ENCODE results near the gene PTDSS2. TPM values are rescaled to one million over a fixed set of nuclear protein-coding genes. Genes with fewer than 3 reads are reported as not detected.

PTDSS2 gene
- total RNA-seq, 4 donors from 2014 or later: 33.0 to 45.2 (median 39.0) TPM

DNA sequence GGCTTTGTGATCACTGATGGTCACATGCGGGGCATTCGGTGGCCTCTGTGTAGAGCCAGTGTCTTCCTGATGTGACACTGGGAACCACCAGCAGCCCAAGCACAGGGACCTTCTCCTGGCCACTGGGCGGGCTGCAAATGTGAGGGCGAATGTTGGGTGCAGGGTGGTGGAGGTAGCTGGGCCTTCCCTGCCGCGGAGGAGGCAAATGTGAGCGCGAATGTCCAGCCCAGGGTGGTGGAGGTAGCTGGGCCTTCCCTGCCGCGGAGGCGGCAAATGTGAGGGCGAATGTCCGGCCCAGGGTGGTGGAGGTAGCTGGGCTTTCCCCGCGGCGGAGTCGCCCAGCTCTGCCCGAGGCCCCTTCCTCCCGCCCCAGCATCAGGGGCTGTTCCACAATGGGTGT, 23.3 kb downstream of the PTDSS2 start:
- DNase-seq (ENCODE audit: low spot score) (no peak), ATAC-seq (ENCODE audit: low FRiP score) (no peak)
- TF ChIP-seq, protein P1, sequence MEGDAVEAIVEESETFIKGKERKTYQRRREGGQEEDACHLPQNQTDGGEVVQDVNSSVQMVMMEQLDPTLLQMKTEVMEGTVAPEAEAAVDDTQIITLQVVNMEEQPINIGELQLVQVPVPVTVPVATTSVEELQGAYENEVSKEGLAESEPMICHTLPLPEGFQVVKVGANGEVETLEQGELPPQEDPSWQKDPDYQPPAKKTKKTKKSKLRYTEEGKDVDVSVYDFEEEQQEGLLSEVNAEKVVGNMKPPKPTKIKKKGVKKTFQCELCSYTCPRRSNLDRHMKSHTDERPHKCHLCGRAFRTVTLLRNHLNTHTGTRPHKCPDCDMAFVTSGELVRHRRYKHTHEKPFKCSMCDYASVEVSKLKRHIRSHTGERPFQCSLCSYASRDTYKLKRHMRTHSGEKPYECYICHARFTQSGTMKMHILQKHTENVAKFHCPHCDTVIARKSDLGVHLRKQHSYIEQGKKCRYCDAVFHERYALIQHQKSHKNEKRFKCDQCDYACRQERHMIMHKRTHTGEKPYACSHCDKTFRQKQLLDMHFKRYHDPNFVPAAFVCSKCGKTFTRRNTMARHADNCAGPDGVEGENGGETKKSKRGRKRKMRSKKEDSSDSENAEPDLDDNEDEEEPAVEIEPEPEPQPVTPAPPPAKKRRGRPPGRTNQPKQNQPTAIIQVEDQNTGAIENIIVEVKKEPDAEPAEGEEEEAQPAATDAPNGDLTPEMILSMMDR (IDR thresholded peaks at IDR 0.05): no peak

DNA sequence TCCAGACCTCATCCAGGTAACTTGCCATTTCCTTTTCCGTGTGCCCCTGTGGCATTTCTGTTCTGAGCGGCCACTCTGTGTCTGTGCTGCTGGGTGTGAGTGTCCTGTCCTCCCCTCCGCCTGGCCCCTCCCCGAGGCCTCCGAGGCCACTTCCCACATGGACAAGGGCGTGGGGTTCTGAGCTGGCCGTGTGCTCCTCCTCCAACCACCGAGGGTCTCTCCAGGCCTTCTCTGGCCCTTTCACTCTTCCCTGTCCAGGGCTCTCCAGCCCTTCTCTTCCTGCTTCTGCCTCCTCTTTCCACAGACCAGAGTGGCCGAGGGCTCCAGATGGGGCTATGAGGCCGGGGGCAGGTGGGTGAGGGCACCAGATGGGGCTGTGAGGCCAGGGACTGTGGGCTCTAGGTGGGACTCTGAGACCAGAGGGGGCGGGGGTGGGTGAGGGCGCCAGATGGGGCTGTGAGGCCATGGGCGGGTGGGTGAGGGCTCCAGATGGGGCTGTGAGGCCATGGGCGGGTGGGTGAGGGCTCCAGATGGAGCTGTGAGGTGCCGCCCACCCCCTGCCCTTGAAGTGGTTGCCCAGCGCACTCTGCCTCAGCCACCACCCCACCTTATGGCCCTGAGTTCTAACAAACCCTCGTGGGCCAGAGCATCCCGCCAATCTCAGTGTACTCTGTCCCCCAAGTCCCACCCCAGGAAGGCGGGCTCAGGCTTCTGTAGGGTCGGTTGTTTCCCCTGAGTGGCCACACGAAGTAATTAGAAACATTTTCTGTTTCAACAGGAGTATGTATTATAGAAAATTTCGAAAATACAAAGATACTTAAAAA, 24.1 kb downstream of the PTDSS2 start:
- no peak for DNase-seq (ENCODE audit: low spot score)
- no peak for ATAC-seq (ENCODE audit: low FRiP score)
- TF ChIP-seq, protein P1 (IDR thresholded peaks at IDR 0.05): no peak

DNA sequence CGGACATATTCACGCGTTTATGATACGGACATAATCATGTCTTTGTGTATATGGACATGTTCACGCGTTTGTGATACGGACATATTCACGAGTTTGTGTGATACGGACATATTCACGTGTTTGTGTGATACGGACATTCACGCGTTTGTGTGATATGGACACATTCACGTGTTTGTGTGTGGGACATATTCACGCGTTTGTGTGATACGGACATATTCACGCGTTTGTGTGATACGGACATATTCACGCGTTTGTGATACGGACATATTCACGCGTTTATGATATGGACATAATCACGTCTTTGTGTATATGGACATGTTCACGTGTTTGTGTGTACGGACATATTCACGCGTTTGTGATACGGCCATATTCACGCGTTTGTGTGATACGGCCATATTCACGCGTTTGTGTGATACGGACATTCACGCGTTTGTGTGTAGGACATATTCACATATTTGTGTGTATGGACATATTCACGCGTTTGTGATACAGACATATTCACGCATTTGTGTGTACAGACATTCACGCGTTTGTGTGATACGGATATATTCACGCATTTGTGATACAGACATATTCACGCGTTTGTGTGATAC, 24.9 kb downstream of the PTDSS2 start:
- ATAC-seq (ENCODE audit: low FRiP score): no peak

GRCh38 chr11:475941-476340, 25.9 kb downstream of the PTDSS2 start:
- DNase-seq (ENCODE audit: low spot score) (no peak), ATAC-seq (ENCODE audit: low FRiP score) (no peak)
- TF ChIP-seq, protein P1 (IDR thresholded peaks at IDR 0.05): no peak

More for the DNA sequence above, 24.9 kb downstream of the PTDSS2 start:
- no peak for DNase-seq (ENCODE audit: low spot score)
- TF ChIP-seq, protein P1 (IDR thresholded peaks at IDR 0.05): no peak

GRCh38 chr11:476416-476815, 26.3 kb downstream of the PTDSS2 start:
- TF ChIP-seq, protein P1 (IDR thresholded peaks at IDR 0.05): no peak
- no peak for DNase-seq (ENCODE audit: low spot score)
- no peak for ATAC-seq (ENCODE audit: low FRiP score)

- ATAC-seq (ENCODE audit: low FRiP score): peak; percentile 22
- DNase-seq (ENCODE audit: low spot score): no peak
- TF ChIP-seq, protein P1 (IDR thresholded peaks at IDR 0.05): no peak
These were observed 27.1 kb downstream of the PTDSS2 start for GRCh38 chr11:477052-477715.
